Measurements from ENCODE around the gene CTCFL. TPM values are rescaled to one million over a fixed set of nuclear protein-coding genes. Genes with fewer than 3 reads are reported as not detected.

CTCFL gene, protein sequence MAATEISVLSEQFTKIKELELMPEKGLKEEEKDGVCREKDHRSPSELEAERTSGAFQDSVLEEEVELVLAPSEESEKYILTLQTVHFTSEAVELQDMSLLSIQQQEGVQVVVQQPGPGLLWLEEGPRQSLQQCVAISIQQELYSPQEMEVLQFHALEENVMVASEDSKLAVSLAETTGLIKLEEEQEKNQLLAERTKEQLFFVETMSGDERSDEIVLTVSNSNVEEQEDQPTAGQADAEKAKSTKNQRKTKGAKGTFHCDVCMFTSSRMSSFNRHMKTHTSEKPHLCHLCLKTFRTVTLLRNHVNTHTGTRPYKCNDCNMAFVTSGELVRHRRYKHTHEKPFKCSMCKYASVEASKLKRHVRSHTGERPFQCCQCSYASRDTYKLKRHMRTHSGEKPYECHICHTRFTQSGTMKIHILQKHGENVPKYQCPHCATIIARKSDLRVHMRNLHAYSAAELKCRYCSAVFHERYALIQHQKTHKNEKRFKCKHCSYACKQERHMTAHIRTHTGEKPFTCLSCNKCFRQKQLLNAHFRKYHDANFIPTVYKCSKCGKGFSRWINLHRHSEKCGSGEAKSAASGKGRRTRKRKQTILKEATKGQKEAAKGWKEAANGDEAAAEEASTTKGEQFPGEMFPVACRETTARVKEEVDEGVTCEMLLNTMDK
- under 1 TPM; 0.33 to 0.52 (median 0.50) TPM for polyA plus RNA-seq (ENCODE audit: insufficient read depth in 1 of 5, insufficient read length in 5 of 5, low replicate concordance in 1 of 5)
- long read RNA-seq, donor 1 = 0 reads
- long read RNA-seq, donor 2 = 0 reads
- long read RNA-seq, donor 3 = 0 reads
- long read RNA-seq, donor 4 = 0 reads
- long read RNA-seq, donor 5 = 0 reads
- long read RNA-seq, donor 6 = 0 reads
- long read RNA-seq, donor 7 = 0 reads
- long read RNA-seq, donor 8 = 0 reads

- DNase-seq = no peak
Measured at GRCh38 chr20:57524511-57525176, at the start of gene CTCFL. Gene CTCFL (minus strand): TSS chr20:57525140. CDS start chr20:57524205, 935 bp downstream.

DNA sequence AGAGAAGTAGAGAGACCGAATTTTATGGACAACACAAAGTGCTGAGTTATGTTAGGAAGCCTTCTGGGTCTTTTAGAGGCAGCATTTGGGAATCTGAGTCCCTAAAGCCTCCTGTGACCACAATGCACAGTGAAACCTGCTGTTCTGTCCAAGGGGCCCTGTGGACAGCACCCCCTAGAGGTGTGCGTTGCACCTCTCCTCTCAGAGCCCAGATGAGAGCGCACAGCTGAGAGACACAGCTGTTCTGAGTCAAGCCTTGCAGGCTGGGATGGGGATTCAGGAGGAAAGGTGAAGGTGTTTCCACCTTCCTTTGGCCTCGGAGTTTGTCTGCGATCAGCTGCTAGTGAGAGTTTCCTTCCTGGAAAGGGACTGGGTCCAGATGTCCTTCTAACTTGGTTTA, 49.0 kb upstream of the CTCFL start:
- no peak for DNase-seq

GRCh38 chr20:57573242-57573641, 48.3 kb upstream of the CTCFL start:
- no peak for DNase-seq

- no peak for DNase-seq
Measured at GRCh38 chr20:57571782-57572416, 47.0 kb upstream of the CTCFL start.

GRCh38 chr20:57570920-57571319, 46.0 kb upstream of the CTCFL start:
- no peak for DNase-seq

GRCh38 chr20:57570145-57570850, 45.4 kb upstream of the CTCFL start:
- peak in 1 of 2 donors; percentile 19 for DNase-seq

GRCh38 chr20:57568960-57569359, 44.0 kb upstream of the CTCFL start:
- no peak for DNase-seq

DNA sequence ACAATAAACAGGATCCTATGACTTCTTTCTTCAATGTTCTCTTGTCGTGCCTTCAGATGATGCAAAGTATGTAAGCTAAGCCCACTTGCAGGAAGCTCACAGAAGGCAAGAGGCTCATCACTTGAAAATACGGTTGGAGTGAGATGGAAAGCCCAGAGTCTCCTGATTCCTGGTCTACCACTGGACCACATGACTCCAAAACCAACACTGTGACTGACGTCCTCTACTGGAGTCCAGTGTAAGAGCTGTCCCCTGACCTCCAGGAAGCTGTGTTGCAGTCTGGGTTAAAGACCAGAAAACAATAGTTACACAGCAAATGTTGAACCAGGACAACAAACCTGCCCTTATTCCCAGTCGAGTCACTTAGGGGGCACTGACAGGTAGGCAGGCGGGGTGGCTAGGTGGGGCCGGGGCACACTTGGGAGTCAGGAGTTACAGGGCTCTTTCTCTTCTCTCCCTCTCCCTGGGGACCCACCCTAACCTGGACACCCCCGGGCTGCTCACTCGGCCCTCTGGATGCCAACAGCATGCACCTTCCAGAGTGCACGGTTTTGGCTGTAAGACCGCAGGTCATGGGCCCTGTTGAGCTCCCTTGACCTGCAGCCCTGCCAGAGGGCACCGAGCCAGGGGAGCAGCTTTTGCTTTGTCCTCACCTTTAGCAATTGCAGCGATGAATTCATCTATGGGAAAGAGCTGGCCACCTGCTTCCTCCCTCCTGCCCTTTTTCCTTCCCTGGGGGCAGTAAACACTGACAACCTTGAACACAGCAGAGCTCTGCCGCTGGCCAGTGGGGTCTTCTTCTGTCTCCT, 43.4 kb upstream of the CTCFL start:
- no peak for DNase-seq

DNA sequence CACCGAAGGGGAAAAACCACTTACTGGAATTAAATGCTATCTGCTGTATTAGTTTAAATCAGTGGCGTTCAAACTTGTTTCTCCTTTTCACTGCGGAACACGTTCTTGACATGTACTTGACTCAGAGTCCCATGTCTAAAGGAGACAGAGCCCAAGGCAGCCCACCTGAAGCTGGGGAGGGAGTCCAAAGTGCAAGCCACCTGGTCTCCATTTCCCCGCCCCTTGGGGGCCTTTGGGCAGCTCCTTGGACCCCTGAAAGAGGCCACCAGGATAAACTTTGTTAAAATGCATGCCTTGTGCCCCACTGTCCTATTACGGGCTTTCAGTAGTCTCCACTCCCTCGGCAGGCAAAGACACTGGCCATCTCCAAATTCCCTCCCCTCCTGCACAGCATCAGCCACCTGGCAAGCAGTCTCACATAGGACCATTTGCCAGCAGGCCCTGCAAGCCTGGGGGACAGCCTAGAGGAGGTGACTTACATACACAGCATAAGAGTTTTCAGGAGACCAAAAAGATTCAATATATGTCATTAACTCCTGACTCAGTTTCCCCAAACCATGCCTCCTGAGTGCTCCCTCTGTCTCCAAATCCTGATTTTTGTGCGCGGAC, 42.6 kb upstream of the CTCFL start:
- DNase-seq = no peak

DNA sequence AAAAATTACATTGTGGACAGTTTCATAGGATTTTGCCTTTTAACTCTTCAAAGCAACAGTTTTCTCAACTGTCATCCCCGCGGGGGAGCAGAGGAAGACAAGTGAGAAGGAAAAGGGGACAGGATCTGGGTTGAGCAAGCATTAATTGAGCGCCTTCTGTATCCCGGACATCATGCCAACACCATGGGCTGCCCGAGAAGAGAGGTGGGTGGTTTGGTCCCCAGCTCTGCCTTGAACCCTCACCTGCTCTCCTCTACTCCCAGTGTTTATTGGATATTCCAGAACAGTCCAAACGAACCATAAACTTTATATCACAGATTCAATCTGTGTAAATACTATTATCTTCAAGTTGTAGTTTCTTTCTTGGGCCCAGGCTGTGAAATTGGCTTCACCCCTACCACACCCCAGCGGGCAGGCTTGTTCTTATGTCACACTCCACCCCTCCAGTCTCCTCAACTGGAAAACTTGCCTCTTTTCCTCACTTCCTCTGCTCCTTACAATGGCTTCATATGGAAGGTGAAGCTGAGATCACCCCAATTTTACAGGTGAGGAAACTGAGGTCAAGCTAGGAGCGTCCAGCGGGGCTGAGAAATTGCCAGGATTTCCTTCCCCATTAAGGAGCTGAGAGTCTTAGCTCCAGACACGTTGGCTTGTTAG, 42.0 kb upstream of the CTCFL start:
- no peak for DNase-seq

DNA sequence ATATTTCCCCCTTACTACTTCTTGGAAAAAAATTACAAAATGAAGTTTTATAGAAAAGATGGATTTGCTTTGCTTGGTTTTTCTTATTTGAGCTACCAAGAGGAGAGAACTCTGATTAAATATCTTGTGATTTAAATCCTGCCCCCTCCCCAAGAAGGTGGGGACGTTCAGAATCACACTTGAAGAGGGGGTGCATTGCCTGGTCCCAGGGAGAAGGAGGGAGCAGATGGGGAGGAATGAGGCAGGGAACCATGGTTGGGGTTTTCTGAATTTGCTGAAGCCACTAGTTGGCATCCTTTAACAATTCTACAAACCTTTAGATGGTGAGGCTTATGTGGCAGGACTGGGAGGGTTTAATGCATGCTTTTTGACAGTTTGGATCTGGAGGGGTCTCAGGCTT, 41.5 kb upstream of the CTCFL start:
- no peak for DNase-seq

- no peak for DNase-seq
Measured at GRCh38 chr20:57564951-57565642, 40.2 kb upstream of the CTCFL start.

DNA sequence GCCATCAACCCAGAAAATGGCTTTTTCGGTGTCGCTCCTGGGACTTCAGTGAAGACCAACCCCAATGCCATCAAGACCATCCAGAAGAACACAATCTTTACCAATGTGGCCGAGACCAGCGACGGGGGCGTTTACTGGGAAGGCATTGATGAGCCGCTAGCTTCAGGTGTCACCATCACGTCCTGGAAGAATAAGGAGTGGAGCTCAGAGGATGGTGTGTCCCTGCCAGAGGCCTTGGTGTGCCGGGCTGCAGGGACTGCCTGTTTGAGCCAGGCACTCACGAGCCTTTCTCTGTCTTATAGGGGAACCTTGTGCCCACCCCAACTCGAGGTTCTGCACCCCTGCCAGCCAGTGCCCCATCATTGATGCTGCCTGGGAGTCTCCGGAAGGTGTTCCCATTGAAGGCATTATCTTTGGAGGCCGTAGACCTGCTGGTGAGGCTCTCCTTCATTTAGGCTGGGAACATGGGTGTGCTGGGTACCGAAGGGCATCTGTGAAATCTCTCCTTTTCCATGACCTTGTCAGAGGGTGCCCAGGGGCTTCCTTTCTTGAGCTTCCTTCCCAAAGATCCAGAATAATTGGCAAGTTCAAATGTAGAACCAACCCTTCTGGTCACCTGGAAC, 39.4 kb upstream of the CTCFL start:
- no peak for DNase-seq

DNA sequence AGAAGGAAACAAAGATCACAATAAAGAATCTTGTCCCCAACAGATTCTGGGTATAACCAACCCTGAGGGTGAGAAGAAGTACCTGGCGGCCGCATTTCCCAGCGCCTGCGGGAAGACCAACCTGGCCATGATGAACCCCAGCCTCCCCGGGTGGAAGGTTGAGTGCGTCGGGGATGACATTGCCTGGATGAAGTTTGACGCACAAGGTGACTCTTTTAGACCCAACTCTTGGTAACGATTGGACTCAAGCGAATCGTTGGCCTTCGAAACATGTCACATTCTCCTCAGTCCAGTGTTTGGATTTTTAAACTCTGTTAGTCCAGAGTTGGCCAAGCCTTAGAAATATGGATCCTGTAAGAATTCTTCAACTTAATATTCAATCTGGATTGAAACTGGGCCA, 38.6 kb upstream of the CTCFL start:
- DNase-seq = no peak

DNA sequence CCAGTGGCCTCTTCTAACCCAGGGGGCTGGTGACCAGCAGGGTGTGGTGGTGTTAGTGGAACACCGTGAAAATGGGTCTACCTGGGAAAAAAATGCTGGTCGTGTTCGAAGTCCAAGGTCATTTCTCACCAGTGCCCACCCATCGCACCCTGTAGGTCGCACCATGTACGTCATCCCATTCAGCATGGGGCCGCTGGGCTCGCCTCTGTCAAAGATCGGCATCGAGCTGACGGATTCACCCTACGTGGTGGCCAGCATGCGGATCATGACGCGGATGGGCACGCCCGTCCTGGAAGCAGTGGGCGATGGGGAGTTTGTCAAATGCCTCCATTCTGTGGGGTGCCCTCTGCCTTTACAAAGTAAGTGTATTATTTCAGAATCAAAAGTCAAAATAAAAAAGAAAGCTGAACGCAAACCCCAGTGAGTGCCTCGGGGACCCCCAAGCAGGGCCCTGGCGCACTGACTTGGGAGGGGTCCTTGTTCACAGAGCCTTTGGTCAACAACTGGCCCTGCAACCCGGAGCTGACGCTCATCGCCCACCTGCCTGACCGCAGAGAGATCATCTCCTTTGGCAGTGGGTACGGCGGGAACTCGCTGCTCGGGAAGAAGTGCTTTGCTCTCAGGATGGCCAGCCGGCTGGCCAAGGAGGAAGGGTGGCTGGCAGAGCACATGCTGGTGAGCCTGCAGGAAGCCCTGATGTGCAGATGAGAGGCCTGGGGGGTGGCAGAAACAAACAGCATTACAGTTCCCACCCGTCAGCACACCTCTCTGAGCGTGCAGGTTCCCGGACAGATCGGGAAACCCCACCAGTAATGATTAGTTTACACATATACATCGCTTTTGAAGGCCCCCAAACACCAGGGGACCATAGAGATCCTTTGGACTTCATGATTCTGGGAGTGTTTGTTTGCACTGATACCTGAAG, 37.9 kb upstream of the CTCFL start:
- no peak for DNase-seq

DNA sequence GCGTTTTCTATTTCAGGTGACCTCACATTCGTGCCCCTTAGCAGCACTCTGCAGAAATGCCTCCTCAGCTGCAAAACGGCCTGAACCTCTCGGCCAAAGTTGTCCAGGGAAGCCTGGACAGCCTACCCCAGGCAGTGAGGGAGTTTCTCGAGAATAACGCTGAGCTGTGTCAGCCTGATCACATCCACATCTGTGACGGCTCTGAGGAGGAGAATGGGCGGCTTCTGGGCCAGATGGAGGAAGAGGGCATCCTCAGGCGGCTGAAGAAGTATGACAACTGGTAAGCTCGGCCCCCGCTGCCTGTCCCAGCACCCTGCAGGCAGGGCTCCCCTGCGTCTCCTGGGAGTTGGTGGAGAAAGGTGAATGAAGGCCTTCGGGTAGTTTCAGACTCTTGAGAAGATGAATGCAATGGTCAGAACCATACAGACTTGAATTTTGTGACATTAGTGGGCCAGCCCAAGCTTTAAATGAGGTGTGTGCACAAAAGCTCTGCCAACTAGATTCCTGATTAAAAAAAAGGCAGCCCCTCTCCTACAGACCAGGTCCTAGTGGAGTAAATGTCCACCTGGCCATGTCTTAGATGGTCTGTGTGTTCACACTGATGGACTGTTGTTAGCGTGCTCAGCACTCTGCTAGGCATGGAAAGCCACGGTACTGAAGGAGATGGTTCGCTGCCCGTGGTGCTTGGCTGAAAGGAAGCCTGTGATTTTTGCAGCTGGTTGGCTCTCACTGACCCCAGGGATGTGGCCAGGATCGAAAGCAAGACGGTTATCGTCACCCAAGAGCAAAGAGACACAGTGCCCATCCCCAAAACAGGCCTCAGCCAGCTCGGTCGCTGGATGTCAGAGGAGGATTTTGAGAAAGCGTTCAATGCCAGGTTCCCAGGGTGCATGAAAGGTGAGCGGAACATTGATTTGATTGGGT, 36.7 kb upstream of the CTCFL start:
- DNase-seq = no peak
